LNCAP (cell line): ENCODE data around the gene PTPRR.
A peak's percentile ranks its signal among the peaks of the same experiment; 100 is the strongest.

Source experiments
- CTCF ChIP-seq: fragments of 450-650 bp; IDR thresholded peaks from 2 replicates; pipeline ENCODE4 v1.5.1; 2017; ENCODE audit warnings: mild to moderate bottlenecking

PTPRR gene

GRCh38 chr12:70849265-70849960 is 71.1 kb downstream of the PTPRR start:
- peak; percentile 69 for TF ChIP-seq CTCF

DNA sequence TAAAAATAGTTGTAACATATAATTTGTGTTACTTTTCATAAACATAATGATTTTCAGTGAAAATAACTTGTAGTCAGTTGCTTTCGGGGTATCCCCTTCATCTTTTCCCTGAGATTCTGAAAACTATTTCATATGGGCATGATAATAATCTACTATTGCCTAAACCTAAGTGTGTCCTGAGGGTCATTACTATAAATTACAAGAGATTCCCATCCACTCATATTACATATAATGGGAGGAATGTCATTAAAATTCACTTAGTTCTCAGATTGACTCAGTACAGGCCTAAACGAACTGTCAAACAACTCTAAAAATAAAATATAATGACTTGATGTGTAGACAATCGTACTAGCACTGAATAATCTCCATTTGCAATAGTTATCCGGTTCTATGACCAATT is 72.7 kb downstream of the PTPRR start:
- TF ChIP-seq CTCF, result no peak

- TF ChIP-seq CTCF, result no peak
Measured at GRCh38 chr12:70845268-70845667, 75.3 kb downstream of the PTPRR start.

GRCh38 chr12:70843363-70843762 is 77.2 kb downstream of the PTPRR start:
- no peak for TF ChIP-seq CTCF

- no peak for TF ChIP-seq CTCF
Measured at GRCh38 chr12:70842942-70843341, 77.6 kb downstream of the PTPRR start.

DNA sequence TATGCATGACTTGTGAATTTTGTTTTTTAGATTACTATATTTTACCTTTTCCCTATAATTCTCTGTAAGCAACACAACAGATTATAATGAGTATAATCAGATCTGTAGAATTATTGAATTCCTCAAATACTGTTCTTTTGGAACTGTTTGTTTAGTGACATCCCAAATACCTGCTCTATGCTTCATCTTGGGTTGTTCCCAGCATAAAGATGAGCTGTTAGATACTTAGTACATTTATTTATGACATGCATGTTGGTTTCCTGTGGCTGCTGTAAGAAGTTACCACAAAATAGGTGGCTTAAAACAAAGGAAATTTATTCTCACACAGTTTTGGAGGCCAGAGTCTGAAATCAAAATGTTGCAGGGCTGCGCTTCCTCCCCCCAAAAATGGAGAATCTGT is 78.4 kb downstream of the PTPRR start:
- TF ChIP-seq CTCF, result no peak

DNA sequence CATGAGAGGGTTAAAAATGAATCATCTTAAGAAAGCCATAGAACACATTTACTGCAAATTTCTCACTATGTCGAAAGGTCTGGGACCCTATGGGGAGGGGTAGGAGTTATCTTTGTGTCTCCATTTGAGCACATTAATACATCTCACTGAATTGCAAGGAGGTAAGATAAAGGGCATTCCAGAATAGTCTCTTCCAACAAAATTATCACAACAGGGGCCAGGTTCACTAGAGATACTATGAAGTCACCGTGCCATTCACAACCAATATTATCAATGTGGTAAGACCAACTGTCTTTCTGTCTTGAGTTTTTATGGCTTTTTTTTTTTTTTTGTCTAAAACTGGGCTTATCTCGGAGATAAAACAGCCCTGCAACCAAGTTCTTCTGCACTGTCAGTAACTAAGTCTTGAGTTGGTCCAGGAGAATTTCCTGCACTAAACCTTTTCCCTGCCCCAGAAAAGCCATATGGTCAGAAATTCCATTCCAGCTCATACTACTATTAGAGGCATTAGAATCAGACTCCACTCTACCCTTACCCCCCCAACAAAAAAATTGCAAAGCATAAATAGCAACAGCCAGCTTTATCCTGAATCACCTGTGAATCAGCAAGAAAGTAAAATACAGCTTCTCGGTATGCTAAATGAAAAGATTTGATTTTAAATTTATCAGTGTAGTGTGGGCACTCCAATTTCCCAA is 79.7 kb downstream of the PTPRR start:
- TF ChIP-seq CTCF, result no peak
